ENCODE results near the gene PCNX2. TPM values are rescaled to one million over a fixed set of nuclear protein-coding genes. Genes with fewer than 3 reads are reported as not detected.

PCNX2 gene
- total and polyA plus RNA-seq, 3 donors from 2014 or later: 8.4 to 28.9 (median 27.6) TPM

GRCh38 chr1:232962761-232963745, 332.5 kb downstream of the PCNX2 start:
- no peaks in the 10 kb centered on the region for H3K27me3 ChIP-seq
- no peak for DNase-seq
- no peaks in the 10 kb centered on the region for H3K9me3 ChIP-seq
- H3K4me3 ChIP-seq: no peak overlapping the region
- no peak overlapping the region for H3K27ac ChIP-seq
- TF ChIP-seq POLR2A (IDR thresholded peaks at IDR 0.05) (no peak), CTCF (IDR thresholded peaks at IDR 0.05) (no peak)
- no peaks in the 10 kb centered on the region for H3K36me3 ChIP-seq (ENCODE audit: low read depth, missing control alignments)
- 48 to 69% methylated on average over 10 of the region's 10 CpGs for WGBS, 2 donors
- no peaks in the 10 kb centered on the region for H3K4me1 ChIP-seq
- intact Hi-C loops (cut with DNase I; ENCODE audit: low total_unique reads): no loop called here

- TF ChIP-seq POLR2A (IDR thresholded peaks at IDR 0.05) (no peak), CTCF (IDR thresholded peaks at IDR 0.05) (no peak)
Measured at GRCh38 chr1:232958067-232958466, 337.5 kb downstream of the PCNX2 start.

GRCh38 chr1:232956081-232956480, 339.4 kb downstream of the PCNX2 start:
- 95 to 98% methylated on average over 6 of the region's 6 CpGs for WGBS, 2 donors
- Histone ChIP-seq H3K27me3 (no peaks in the 10 kb centered on the region), H3K9me3 (no peaks in the 10 kb centered on the region), H3K36me3 (ENCODE audit: low read depth, missing control alignments) (no peaks in the 10 kb centered on the region), H3K4me1 (no peaks in the 10 kb centered on the region), H3K27ac (no peak overlapping the region), H3K4me3 (no peak overlapping the region)
- TF ChIP-seq POLR2A (IDR thresholded peaks at IDR 0.05) (no peak), CTCF (IDR thresholded peaks at IDR 0.05) (no peak)
- intact Hi-C loops (cut with DNase I; ENCODE audit: low total_unique reads): no loop called here
- DNase-seq: no peak

More at GRCh38 chr1:232958067-232958466, 337.5 kb downstream of the PCNX2 start:
- Histone ChIP-seq H3K27ac (no peak overlapping the region), H3K9me3 (no peaks in the 10 kb centered on the region), H3K36me3 (ENCODE audit: low read depth, missing control alignments) (no peaks in the 10 kb centered on the region), H3K4me1 (no peaks in the 10 kb centered on the region), H3K27me3 (no peaks in the 10 kb centered on the region), H3K4me3 (no peak overlapping the region)
- intact Hi-C loops (cut with DNase I; ENCODE audit: low total_unique reads): no loop called here
- WGBS, 2 donors: 90 to 100% methylated on average over 1 of the region's 1 CpG
- DNase-seq: no peak

- no peaks in the 10 kb centered on the region for H3K9me3 ChIP-seq
- H3K4me3 ChIP-seq: no peak overlapping the region
- H3K27me3 ChIP-seq: no peaks in the 10 kb centered on the region
- H3K4me1 ChIP-seq: no peaks in the 10 kb centered on the region
- no peak for DNase-seq
- TF ChIP-seq POLR2A (IDR thresholded peaks at IDR 0.05) (no peak), CTCF (IDR thresholded peaks at IDR 0.05) (no peak)
- intact Hi-C loops (cut with DNase I; ENCODE audit: low total_unique reads): no loop called here
- 69 to 72% methylated on average over 4 of the region's 4 CpGs for WGBS, 2 donors
- H3K27ac ChIP-seq: no peak overlapping the region
- no peaks in the 10 kb centered on the region for H3K36me3 ChIP-seq (ENCODE audit: low read depth, missing control alignments)
Measured at GRCh38 chr1:232954594-232955365, 340.7 kb downstream of the PCNX2 start.

All from testis (tissue), 3 donors.